ENCODE data around the gene PDE4D.

The PDE4D gene

DNA sequence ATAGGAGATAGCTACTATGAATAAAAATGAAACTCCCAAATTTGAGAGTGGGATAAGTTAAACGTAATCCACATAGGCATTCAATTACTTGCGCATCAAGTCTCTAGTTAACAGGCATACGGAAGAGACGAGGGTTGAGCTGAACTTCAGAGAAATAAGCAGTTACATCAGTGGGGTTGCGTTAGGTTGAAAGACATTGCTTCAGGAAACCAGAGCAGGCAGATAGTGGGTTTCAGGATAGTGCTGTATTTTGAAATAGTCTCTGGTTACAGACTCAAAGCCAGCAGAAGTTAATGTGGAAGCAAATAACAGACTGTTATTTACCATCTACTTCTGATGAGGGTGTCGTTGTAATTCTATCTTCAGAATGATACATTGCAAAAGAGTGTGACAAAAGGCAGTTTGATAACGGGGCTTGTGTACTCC is 533.4 kb downstream of the PDE4D start:
- DNase-seq (ENCODE audit: low read depth) = no peak

DNA sequence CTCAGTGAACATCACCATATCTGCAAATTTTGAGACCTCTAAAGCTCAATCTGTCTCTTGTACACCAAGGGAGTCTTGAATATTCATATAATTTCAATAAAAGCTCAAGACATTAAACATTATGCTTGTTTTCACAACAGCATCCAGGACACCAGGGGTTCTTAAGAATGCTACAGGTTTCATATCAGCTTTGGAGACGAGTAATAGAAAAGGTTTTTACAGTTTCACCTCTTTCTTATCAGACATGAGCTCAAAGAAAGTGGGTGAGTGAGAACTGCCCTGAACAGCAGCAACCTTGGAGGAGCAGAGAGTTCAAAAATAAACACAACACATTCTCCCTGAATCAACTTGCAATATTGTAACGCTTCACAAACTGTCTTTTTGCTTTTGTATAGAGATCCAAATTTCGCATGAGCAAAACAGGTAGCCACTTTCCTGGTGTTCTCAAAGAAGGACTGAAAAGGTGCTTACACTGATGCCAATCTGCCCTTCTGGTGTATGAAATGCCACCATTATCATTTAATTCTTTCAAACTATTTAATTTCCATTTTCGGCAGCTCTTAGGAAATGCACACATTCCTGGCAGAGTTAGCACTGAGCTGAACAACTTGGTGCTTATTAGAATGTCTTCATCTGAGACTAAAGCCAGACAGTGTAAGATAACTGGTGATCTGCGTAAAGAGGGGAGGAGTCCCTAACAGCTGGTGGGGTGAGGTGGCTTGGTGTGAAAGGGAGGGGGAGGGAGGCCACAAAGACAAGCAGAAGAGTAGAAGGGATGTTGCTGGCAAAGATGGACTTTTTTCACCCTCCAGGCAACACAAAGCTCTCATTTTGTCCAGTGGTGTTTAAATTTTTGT is 535.3 kb downstream of the PDE4D start:
- no peak for DNase-seq (ENCODE audit: low read depth)

DNA sequence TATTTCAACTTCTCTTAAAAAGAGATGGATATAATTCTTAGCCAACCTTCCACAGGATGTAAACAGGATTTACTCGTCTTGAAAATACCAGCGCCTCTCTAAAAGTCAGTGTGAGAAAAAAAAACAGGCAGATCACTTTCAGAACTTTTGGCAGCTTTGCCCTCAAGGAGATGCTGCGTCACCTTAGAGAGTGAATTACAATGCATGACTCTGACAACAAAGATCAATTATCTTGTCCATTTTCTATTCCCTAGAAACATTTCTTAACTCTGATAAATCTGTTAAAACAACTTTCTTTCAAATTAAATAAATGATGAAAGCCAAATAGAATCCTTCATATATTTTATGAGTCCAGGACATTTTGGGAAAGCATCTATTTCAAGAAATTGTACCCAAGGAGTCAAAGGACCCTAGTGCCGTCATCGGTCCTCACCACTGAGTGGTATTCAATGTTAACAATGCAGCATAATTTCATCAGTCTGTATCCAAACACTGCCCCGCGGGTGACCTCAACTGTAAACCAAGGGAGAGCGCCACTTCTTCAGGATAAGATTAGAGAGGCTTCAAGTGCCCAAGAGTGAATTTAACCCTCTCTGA is 536.0 kb downstream of the PDE4D start:
- DNase-seq (ENCODE audit: low read depth) = no peak

DNA sequence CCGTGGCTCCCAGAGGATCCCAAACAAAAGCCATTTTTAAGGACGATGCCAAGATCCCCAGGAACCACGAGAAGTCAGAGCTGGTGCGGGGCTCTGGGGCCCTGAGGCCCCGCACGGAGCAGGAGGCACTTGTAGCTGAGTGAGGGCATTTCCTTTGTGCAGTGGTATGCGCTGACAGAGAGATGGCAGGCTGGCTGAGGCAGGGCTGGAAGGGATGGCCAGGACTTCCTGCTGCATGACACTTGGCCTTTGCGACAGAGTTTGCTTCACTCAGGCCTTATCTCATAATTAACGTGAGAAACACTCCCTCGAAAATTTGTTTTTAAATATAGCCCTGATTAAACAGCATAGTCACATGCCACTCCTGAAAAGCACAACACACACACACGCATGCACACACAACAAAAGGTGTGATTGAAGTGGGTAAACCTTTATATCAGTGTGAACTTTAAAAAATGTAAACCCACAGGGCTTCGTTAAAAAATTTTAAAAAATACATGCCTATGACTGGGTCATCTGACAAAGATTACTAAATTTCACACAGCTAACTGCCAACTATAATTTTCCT is 536.6 kb downstream of the PDE4D start:
- no peak for DNase-seq (ENCODE audit: low read depth)

DNA sequence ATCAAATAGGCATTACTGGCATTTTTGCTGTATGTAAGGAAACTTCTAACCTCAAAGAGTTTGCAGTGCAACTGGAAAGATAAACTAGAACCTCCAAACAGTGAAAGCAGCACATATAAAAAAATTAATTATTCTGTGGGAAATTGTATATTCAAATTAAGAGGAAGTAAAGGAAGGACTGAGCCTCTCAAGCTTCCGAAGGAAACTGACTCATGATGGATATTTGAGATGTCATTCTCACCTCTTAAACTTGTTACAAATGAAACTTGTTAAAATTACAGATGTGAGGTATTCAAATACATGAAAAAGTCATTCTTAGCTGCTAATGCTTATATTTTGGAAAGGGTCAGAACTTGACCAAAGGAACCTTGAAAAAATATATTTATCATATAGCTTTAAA is 538.7 kb downstream of the PDE4D start:
- DNase-seq (ENCODE audit: low read depth) = no peak

DNA sequence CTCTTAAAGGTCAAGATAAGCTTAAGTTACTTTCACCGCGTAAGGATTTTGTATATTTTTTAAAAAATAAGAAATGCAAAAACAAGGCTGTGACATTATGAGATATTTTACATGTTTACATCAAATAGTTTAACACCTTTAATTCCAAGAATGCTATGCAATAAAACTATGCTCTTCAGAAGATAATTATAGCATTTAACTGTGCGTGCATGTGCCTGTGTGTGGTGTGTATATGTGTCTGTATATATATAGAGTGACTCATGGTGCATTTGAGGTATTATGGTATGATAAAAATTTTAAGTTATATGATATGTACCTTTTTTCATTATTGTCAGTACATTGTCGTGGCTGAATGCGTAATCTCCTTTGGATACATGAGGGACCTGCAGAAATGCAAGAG is 539.3 kb downstream of the PDE4D start:
- no peak for DNase-seq (ENCODE audit: low read depth)

DNA sequence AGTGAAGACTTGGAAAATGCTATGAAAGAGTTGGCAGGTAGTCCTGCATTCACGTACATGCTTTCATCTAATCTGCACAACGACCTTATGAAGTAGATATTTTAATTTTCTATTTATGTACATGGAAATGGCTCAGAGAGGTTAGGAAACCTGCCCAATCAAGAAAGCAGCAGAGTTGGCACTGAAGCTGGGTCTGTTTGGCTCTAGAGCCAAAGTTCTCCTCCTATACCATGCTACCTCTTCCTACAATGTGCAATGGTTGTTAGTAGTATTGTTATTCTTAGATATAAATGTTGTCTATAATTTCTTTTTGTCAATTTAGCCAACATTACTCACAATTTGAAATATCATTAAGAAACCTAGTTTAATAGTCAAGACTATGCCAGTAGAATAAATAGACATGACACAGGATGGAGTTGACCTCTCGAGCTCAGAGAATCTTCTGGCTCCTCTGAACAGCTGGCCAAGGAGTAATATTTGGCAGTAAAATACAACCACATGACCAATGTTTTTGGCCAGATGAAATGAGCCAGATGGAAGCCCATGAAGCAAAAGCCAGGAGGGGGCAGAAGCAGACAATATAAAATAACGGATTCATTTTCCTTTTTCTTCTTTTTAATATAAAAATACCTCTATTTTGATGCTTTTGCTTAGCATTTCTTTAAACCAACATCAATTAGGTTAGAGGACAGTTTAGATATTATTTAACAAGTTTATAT is 542.3 kb downstream of the PDE4D start:
- no peak for DNase-seq (ENCODE audit: low read depth)

DNA sequence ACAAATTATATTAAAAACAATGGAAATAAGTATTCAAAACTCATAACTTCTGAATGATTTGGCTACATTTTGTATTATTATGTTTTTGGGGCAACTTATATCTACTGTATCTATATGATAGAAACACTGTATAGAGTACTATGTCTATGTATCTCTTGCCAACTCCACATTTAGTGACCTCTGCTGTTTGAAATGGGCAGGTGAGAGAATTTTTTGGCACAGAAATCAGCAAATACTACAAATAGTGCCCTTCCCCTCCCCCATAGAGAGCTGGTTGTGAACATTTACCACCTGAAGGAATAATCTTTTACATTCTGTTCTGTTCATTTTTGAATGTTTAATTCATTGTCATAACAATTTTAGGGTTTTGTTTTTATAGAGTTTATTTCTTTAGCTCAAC is 545.3 kb downstream of the PDE4D start:
- no peak for DNase-seq (ENCODE audit: low read depth)

DNA sequence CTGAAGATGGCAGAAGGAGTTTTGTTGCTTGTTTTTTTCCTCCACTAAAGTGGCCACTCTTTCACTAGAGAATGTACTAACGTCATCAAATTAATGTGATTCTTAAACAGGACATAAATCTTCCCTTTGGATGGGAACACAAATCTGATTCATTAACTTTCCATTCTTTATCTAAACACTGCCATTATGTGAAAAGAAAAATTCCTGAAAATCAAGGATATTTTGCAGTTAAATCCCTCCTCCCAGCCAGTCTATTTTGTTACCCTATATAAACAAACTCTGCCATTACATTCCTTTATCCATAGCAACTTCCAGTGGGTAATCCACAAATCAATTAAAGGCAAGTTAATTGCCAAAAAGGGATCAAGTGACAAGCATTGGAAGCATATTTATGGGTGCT is 546.5 kb downstream of the PDE4D start:
- DNase-seq (ENCODE audit: low read depth) = no peak

DNA sequence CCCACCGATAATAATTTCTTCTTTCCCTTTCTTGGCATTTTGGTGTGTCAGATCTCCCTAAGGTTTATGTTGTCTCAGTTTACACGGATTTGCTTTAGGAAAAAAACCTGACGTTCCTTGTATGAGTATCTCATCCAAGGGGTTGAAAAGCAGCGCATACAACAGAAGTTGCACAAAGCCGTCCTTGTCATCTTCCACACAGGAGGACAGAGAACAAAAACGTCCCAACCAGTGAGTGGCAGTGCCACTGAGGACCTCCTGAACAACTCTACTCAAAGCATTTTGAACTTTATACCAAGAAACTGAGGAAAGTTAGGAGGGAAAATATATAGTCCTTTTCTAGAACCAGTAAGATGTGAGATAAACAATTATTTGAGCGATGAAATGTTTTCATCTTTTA is 547.0 kb downstream of the PDE4D start:
- DNase-seq (ENCODE audit: low read depth) = no peak

DNA sequence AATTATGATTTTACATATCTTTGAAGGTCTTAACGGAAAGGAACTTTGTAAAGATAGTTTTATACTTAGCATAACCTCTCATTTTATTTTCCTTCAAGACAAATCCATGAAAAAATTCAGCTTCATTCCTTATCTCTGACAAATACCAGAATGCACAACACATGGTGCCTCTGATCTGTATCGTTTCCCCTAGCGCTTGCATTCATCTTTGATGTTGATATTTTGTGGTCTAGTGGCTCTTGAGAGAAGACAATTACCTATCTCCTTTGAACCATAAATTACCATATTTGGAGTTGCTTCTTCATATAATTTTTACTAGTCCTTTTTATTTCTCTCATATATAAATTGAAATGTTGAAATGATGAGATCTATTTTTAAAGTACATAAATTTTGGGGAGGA is 551.3 kb downstream of the PDE4D start:
- DNase-seq (ENCODE audit: low read depth) = no peak

DNA sequence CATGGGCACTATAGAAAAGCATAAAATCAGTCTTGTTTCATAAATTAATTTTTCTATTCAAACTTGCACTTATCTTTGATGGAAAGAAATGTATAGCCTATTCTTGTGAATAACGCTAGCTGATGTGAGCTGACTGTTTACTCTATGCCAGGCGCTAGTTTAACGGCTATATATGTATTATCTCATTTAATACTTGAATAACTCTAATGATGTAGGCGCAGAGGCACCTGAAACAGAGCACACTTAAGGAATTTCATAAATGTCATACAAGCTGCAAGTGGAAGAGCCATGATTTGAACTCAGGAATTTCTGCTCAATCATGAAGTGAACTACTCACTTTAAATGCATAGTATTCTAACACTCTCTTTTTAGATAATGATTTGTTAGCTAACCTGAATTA is 551.8 kb downstream of the PDE4D start:
- no peak for DNase-seq (ENCODE audit: low read depth)

DNA sequence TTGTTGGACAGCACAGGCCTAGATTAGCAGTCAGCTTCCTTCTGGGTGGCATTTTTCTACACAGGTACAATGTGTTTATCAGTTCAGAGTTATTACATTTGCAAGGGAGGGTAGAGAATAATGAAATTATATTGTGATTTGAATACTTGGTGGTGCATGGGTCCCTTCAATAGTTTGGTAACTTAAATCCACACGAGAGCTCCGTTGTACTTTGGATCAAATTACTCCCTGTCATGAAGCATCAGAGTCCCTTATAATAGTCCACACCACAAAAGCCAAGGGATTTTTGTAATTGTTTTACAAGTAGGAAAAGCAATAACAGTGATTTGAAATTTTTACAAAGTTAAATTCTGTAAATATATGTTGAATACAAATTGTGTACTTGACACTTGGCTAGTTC is 552.4 kb downstream of the PDE4D start:
- DNase-seq (ENCODE audit: low read depth) = no peak

DNA sequence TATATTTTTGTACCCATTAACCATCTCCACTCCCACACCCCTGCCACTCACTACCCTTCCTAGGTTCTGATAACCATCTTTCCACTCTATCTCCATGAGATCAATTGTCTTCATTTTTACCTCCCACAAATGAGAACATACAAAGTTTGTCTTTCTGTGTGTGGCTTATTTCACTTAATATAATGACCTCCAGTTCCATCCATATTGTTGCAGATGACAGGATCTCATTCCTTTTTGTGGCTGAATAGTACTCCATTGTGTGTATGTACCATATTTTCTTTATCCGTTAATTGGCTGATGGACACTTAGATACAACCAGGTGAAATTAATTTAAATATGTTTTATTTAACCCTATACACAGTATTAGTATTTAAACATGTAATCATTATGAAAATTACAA is 552.9 kb downstream of the PDE4D start:
- DNase-seq (ENCODE audit: low read depth) = no peak

DNA sequence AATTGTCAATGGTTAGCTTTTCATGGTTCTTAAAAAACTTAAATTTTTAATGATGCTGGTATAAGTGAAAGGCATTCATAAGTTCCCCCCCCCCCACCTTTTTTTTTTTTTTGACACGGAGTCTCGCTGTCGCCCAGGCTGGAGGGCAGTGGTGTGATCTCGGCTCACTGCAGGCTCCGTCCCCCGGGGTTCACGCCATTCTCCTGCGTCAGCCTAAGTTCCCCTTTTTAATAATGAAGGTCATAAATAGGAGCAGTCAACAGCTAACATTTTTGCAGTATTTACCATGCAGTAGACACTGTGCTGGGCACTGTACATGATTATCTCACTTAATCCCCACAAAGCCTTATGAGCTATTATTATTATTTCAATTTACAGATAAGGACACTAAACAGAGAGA is 556.3 kb downstream of the PDE4D start:
- DNase-seq (ENCODE audit: low read depth) = no peak

DNA sequence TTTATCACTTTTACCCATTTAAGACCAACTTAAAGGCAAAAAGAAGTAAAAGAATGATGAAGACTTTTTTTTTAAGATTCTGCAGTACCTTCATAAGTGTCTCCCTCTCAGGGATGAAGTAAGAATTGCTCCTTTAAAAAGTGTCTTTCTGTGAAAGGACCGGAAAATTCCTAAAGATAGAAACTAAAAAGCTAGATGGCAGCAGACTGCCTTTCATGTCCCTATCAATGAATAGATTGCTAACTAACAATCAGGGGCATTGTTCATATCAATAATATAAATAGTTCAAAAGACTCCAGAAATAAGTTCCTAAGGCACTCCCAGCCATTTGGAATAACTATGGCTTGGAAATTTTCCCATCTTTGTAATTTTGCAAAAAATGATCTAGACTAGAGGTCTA is 558.0 kb downstream of the PDE4D start:
- no peak for DNase-seq (ENCODE audit: low read depth)

DNA sequence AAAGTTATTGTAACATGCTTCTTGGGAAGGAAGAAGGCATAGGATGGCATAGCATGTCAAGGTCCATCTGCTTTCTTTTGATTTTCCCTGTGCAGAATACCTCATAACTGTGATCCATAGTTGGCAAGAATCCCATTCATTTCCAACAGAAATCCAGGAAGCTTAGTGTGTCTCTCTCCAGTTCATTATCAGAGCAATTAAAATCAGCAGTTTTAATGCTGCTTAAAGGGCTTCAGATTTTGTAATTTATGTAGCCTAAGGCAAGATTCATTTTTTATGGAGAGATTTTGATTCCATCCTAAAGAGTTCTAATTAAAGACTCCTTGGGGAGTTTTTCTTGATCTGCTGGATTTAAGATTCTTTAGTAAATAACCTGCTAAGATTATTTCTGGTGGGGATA is 560.1 kb downstream of the PDE4D start:
- no peak for DNase-seq (ENCODE audit: low read depth)

DNA sequence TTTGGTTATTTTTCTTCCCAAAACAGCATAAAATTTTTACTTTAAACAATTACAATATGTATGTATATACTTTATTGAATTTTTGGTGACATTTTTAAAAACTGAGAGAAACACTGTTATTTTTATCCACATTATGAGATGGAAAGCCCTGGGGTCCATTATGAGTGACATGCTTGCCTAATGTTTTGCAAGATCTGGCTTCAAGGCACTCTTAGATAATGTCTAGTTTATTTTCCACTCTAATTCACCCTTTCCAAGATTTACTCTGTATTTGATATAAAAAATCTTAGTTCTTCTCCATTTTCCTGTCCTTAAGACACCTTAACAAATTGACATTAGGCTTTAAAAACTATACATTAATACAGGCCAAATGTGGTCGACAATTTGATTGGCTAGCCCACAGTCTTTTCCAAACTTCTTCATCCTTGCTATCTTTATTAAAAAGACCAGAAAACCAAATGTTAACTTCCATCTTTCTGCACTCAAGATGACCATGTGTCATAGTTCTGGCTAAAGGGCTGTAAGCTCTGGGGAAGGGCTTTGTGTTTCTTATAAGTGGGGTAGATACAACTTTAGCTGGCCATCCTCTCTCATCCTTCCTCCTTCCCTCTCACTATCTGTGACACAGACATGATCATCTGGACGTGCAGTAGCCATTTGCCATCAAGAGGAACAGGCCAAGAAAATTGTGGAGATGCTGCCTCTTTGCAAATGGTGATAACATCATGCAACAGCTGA is 561.1 kb downstream of the PDE4D start:
- DNase-seq (ENCODE audit: low read depth) = no peak

DNA sequence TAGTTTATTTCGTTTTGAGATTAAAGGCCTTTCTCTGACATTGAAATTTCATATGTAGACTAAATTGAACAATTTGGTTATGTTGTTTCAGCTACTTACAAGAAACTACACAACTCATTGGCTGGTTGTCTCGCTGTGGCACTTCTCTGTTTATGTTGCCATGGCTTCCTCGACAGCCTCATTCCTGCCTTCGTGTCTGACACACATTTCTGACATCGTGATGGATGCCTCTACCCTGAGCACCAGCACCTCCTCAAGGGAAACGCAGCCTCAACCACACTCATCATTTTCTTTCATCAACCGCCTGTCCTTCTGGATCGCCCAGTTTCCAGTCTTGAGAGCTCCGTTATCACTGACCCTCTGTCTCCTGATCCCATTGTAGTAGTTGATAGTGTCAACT is 562.8 kb downstream of the PDE4D start:
- DNase-seq (ENCODE audit: low read depth) = no peak

DNA sequence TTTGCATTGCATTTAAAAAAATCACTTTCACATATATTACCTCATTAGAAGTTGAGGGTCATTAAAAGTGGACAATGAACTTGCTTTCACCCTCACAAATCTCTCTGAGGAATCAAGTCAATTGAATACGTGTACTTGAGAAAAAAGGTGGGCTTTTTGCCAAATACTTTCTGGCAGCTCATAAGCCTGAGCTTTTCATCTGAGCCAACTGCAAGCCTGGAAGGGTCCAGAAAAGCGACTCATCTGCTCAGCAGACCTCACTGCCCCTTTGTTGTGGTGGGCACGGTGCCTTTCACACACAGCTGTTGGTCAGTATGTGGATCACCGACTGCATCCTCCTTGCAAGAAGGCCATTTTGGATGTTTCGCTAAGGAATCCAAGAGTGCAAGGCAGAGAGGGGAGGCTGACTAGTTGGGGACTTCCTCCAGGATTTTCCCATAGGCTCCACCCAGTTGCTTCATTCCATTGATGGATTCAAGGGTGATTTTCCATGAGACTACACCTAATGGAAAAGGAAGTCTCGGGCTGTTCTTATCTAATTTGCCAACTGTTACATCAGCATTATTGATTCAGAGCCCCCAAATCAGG is 564.7 kb downstream of the PDE4D start:
- DNase-seq (ENCODE audit: low read depth) = no peak

DNA sequence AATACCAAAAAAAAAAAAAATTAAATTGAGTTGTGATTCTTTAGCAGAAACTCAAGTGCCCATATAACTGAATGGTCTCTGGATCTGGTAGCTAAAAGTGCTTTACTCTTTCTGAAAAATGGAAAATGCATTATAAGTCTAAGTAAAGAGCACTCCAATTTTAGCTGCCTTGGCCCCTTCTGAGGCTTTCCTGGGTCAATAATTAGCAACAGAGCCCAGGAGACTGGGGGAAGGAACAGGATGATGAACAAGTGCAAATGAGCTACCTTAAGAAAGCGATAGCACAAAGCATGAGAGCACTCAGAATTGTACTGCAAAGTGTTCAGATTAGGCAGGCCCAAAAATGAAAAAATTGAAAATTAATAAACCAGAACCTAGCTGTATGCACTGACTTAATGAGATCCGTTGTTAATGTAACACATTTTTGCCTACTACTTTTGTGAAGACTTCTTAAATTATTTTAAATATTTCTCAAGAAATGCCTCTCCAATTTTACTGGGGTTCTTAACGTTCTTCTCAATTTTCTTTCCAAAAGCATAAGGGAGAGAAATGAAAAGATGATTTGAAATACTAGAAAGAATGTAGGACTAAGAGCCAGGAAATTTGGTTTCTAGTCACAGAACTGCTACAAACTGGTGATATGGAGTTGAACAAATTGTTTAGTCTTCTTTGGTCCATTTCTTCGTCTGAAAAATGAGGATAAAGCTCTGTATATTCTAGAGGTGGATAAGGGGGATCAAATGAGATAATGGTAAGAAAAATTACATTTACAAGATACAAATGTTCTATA is 566.1 kb downstream of the PDE4D start:
- no peak for DNase-seq (ENCODE audit: low read depth)

Measured in T follicular helper cell (primary cell).